Stimulated activated effector memory CD8-positive, alpha-beta T cell treated with anti-CD3 and anti-CD28 coated beads, Interleukin-12 subunit alpha, Interleukin-12 subunit beta, amount 100 ng/mL, for 72 hours (primary cell): Measurements from ENCODE around the gene SPATC1L.

Source experiments
- ATAC-seq: fragments of 150-1000 bp; cut with Tn5 transposase; 2 replicates; pipeline ENCODE4 v1.10.0; 2021
- DNase-seq, 2 donors: peaks; one replicate each; pipeline ENCODE4 v3.0.0; 2021 to 2022; ENCODE audit warnings: low spot score in 2 of 2
- H3K27ac Mint-ChIP-seq: one replicate; pipeline ENCODE4 v1.8.0; 2022; ENCODE audit warnings: mild to moderate bottlenecking, mixed read lengths
- H3K36me3 Mint-ChIP-seq: one replicate; pipeline ENCODE4 v1.8.0; 2022; ENCODE audit warnings: mild to moderate bottlenecking, mixed read lengths
- H3K4me1 Mint-ChIP-seq: one replicate; pipeline ENCODE4 v1.8.0; 2022; ENCODE audit warnings: mixed read lengths
- H3K4me3 Mint-ChIP-seq: one replicate; pipeline ENCODE4 v1.8.0; 2022; ENCODE audit warnings: mild to moderate bottlenecking, mixed read lengths
- H3K9me3 Mint-ChIP-seq: one replicate; pipeline ENCODE4 v1.8.0; 2022; ENCODE audit warnings: mixed read lengths

Gene SPATC1L

DNA sequence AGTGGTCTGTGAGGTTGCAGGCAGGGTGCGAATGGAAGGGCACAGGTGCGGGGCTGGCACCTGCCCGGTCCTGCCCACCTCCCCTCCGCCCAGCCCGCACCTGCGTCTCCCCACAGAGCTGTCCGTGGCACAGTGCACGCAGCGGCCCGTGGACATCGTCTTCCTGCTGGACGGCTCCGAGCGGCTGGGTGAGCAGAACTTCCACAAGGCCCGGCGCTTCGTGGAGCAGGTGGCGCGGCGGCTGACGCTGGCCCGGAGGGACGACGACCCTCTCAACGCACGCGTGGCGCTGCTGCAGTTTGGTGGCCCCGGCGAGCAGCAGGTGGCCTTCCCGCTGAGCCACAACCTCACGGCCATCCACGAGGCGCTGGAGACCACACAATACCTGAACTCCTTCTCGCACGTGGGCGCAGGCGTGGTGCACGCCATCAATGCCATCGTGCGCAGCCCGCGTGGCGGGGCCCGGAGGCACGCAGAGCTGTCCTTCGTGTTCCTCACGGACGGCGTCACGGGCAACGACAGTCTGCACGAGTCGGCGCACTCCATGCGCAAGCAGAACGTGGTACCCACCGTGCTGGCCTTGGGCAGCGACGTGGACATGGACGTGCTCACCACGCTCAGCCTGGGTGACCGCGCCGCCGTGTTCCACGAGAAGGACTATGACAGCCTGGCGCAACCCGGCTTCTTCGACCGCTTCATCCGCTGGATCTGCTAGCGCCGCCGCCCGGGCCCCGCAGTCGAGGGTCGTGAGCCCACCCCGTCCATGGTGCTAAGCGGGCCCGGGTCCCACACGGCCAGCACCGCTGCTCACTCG, 52.2 kb downstream of the SPATC1L start:
- H3K27ac Mint-ChIP-seq, result no peak overlapping the region
- H3K36me3 Mint-ChIP-seq, result no peaks in the 10 kb centered on the region
- no peaks in the 10 kb centered on the region for H3K9me3 Mint-ChIP-seq
- DNase-seq (no peak), ATAC-seq (no peak)
- no peaks in the 10 kb centered on the region for H3K4me1 Mint-ChIP-seq
- no peak overlapping the region for H3K4me3 Mint-ChIP-seq

DNA sequence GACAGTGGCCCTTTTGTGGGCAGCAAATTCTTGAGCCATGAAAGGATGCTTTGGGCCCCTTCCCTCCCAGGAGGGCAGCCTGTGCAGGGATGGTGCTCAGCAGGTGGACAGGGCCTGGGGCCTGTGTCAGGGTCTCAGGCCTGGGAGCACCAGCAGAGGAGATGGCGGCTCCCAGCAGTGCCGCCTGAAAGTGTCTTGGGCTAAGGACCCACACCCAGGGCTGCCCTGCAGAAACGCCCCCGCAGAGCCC, 52.7 kb downstream of the SPATC1L start:
- Mint-ChIP-seq H3K27ac (no peak overlapping the region), H3K36me3 (no peaks in the 10 kb centered on the region), H3K9me3 (no peaks in the 10 kb centered on the region), H3K4me3 (no peak overlapping the region), H3K4me1 (no peaks in the 10 kb centered on the region)
- ATAC-seq (no peak), DNase-seq (no peak)

DNA sequence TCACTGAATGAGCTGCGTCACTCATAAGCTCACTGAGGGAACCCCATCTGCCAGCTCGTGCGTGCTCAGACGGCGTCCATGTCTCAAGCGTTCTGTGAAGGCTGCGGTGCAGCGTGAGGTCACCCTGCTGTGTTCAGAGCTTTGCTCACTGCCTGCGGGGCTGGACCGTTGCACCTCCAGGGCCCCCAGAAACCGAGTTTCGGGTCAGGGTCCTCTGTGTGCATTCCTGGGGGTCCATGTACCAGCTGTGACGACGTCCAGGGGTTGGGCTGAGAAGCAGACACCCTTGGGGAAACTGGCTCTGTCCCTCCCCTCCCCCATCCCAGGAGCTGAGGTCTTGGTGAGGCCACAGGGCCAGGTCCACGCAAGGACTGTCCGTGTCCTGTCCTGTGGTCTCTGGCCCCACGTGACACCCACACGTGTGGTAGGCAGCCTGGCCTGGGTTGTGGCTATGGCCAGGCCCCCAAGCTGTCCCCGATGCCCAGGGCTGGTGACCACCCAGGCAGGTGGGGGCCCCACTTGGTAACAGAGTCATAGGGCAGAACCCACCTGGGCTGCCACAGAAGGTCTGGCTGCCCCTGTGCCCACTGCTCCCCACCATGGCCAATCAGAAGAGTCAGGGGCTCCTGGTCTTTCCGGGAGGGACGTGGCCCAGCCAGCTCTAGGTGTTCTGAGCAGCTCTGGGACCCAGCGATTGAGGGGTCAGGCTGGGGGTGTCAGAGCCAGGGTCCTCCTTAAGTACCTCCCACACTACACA, 53.2 kb downstream of the SPATC1L start:
- Mint-ChIP-seq H3K9me3 (no peaks in the 10 kb centered on the region), H3K36me3 (no peaks in the 10 kb centered on the region), H3K4me1 (no peaks in the 10 kb centered on the region), H3K27ac (no peak overlapping the region), H3K4me3 (no peak overlapping the region)
- ATAC-seq (no peak), DNase-seq (no peak)

DNA sequence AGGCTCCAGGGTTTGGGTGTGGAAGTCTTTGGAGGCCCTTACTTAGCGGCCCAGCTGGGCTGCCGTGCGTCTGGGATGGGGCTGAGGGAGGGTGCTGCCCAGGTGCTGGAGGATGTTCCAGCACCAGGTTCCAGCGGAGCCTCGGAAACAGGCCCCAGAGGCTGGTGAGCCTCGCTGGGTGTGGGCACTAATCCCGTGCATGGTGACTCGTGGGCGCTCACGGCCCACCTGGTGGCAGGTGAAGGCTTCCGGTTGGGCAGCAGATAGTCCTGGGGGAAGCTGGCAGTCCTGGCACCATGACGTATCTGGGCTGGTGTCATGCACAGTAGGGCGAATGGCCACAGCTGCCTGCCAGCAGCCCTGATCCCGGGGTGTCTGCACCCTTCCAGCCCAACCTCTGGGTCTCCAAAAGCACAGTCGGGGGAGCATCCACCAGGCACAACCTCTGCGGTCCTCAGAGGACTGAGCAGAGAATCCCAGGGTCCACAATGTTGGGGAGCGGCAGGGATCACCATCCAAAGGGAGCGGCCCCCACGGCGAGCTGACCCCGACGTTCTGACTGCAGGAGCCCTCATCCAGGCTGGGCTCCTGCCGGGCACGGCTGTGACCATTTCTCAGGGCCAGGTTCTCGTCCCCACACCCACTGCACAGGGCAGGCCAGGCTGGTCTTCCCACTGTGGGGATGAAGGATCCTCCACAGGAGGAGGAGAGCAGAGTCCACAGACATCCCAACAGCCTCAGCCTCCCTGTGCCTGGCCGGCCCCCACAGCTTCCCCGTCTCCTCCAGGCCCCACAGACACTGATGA, 54.2 kb downstream of the SPATC1L start:
- H3K4me3 Mint-ChIP-seq, result no peak overlapping the region
- no peaks in the 10 kb centered on the region for H3K4me1 Mint-ChIP-seq
- H3K27ac Mint-ChIP-seq, result no peak overlapping the region
- ATAC-seq (no peak), DNase-seq (no peak)
- no peaks in the 10 kb centered on the region for H3K9me3 Mint-ChIP-seq
- no peaks in the 10 kb centered on the region for H3K36me3 Mint-ChIP-seq

DNA sequence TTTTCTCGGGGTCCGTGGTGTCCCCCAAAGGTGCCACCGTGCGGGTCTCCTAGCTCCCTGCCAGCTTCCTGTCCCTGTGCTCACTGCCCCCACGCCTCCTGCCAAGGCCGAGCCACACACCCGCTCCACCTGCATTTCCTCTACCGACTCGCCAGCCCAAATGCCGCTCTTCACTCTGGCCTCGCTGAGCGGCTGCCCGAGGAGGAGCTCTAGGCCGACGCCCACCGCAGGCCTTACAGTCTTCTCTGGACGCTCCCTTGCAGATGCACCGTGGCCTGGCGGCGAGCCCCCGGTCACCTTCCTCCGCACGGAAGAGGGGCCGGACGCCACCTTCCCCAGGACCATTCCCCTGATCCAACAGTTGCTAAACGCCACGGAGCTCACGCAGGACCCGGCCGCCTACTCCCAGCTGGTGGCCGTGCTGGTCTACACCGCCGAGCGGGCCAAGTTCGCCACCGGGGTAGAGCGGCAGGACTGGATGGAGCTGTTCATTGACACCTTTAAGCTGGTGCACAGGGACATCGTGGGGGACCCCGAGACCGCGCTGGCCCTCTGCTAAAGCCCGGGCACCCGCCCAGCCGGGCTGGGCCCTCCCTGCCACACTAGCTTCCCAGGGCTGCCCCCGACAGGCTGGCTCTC, 55.2 kb downstream of the SPATC1L start:
- DNase-seq, result no peak
- no peak for ATAC-seq
- no peaks in the 10 kb centered on the region for H3K4me1 Mint-ChIP-seq
- no peak overlapping the region for H3K27ac Mint-ChIP-seq
- H3K36me3 Mint-ChIP-seq, result peaks cover 3% of the 10 kb centered on the region
- no peaks in the 10 kb centered on the region for H3K9me3 Mint-ChIP-seq
- no peak overlapping the region for H3K4me3 Mint-ChIP-seq

DNA sequence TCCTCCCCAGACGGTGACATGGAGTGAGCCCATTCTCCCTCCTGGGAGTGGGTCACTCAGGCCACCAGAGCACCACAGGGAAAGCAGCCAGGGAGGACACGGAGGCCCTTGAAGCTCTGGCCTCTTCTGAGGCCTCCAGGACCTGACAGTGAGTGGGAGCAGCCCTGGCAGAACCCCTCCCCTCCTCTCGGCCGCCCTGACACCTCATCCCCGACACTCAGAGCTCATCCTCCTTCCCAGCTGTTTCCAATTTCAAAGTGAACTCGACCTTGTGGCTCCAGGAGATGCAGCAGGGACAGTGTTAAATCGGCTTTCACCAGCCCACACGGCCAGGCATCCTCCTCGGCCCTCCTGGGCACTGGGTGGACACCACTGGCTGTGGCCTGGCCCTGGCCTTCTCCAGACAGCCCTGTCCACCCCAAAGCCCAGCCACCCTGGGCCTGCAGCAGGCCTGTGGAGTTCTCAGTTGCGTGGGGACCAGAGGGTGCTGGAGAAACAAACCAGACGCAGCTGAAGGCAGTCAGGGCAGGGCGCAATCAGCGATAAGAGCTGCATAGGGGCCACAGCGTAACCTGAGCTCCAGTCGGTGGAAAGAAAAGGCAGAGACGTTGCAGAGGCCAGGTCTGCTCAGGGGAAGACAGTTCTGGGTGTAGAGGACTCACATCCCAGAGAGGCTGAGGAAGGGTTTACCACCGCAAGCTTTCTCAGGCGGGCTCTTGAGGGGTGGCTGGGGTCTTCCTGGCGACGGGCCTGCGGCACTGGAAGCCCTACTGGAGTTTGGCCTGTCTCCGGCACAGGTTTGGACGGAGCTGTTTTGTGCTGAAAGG, 55.9 kb downstream of the SPATC1L start:
- H3K4me3 Mint-ChIP-seq, result no peak overlapping the region
- H3K36me3 Mint-ChIP-seq, result peaks cover 5% of the 10 kb centered on the region
- ATAC-seq (no peak), DNase-seq (no peak)
- H3K9me3 Mint-ChIP-seq, result no peaks in the 10 kb centered on the region
- no peaks in the 10 kb centered on the region for H3K4me1 Mint-ChIP-seq
- H3K27ac Mint-ChIP-seq, result no peak overlapping the region

DNA sequence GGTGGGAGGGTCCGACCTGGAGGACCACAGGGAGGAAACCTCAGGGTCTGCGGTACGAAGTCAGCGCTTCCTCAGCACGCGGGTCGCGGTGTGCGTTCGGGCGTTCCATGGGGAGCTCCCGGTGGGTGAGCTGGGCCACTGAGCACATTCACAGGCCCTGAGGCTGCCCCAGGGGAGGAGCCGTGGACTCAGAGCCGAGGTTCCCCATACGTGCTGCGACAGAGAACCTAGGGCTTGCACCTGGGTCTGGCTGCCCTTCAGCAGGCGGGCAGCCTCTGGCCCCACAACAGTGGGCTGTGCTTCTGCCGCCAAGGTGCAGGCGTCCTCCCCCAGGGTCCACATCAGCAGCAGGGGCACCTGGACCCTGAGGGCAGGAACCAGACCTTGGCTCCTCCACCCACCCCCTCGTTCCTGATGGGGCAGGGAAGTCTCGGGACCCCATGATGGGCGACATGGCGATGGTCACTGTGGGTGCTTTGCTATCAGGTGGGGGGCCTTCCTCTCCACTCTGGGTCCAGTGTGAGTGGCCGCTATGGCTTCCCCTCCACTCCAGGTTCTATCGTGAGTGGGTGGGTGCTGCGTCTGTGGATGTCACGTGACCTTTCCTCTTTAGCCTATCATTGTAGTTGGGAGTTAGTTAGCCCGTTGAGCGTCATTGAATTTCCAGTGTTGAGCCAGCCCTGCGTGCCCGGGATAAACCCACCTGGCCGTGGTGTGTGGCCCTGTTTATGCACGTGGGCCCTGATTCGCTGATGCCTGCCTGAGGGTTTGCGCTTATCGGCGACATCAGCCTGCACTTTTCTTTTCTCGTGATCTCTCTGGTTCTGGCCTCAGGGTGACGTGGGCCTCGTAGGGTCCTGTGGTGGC, 56.8 kb downstream of the SPATC1L start:
- DNase-seq (no peak), ATAC-seq (no peak)
- Mint-ChIP-seq H3K27ac (no peak overlapping the region), H3K36me3 (peaks cover 5% of the 10 kb centered on the region), H3K4me1 (no peaks in the 10 kb centered on the region), H3K9me3 (no peaks in the 10 kb centered on the region), H3K4me3 (no peak overlapping the region)

DNA sequence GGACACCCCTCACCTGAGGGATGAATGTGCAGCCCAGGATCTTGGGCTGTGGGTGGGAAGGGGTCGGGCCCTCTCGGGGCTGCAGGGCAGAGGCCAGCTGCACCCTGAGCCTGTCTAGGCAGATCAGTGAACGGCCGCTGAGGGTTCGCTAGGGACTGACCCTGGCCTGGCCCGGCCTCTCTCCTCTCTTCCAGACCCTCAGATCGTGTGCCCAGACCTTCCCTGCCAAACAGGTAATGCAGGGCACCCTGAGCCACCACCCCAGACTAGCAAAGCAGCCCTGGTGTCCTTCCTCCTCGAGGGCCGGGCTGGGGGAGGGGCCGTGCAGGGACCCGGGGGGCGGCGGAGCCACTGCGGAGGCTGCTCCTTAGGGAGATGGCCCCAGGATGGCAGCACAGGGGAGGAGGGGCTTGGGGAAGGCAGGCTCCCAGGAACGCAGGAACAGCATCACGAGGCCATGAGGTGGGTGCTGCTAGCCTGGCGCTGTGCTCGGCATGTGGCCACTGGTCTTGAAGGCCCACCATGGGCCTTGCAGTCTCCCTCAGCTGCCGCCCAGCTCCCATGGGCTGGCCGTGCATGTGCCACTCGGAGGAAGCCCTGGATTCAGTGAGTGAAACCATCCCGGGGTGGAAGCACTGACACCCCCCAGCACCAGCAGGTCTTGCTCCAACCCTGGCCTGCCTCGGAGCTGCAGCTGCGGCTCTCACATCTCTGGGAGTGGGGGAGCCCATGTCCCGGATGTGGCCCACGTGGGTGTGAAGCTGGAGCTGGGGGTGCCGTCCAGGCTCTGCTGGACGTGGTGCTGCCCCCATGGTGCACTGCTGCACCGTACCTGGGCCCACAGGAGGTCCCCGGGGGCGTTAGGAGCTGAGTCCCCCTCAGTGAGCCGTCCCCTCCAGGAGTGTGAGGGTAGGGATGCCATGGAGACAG, 57.7 kb downstream of the SPATC1L start:
- no peaks in the 10 kb centered on the region for H3K9me3 Mint-ChIP-seq
- no peak for DNase-seq
- H3K4me1 Mint-ChIP-seq, result no peaks in the 10 kb centered on the region
- no peak overlapping the region for H3K4me3 Mint-ChIP-seq
- ATAC-seq, result no peak
- no peak overlapping the region for H3K27ac Mint-ChIP-seq
- peaks cover 5% of the 10 kb centered on the region for H3K36me3 Mint-ChIP-seq

DNA sequence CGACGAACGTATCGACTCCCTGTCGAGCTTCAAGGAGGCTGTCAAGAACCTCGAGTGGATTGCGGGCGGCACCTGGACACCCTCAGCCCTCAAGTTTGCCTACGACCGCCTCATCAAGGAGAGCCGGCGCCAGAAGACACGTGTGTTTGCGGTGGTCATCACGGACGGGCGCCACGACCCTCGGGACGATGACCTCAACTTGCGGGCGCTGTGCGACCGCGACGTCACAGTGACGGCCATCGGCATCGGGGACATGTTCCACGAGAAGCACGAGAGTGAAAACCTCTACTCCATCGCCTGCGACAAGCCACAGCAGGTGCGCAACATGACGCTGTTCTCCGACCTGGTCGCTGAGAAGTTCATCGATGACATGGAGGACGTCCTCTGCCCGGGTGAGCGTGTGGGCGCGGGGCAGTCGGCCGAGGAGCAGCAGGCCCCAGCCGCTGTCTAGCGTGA, 58.4 kb downstream of the SPATC1L start:
- Mint-ChIP-seq H3K27ac (no peak overlapping the region), H3K9me3 (no peaks in the 10 kb centered on the region), H3K4me1 (no peaks in the 10 kb centered on the region), H3K4me3 (no peak overlapping the region), H3K36me3 (peaks cover 5% of the 10 kb centered on the region)
- no peak for DNase-seq
- no peak for ATAC-seq

DNA sequence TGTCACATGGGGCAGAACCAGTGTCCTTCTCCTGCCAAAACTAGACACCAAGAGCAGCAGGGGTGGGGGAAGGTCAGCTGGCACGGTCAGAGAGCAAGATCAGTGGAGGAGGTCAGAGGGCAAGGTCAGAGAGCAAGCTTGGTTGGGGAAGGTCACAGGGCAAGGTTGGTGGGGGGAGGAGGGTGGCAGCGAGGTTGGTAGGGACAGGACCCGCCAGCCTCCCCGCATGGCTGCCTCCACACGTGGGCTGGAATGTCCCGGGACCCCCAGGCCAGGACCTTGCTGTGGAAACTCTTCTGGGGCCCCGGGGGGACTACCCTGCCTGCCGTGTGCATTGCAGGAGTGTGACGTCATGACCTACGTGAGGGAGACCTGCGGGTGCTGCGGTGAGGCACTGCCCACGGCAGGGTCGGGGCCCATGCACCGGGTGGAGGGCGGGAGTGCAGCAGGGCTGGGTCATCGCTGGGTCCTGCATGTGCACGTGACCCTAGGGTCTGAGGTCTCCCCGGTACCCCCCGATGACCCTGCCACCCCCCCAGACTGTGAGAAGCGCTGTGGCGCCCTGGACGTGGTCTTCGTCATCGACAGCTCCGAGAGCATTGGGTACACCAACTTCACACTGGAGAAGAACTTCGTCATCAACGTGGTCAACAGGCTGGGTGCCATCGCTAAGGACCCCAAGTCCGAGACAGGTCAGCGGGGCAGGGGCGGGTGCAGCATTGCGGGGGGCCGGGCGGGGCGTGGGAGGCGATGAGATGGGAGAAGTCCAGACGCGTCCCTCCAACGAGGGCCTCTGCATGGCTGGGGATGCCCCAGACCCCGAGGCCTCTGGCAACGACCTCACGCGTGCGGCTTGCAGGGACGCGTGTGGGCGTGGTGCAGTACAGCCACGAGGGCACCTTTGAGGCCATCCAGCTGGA, 59.1 kb downstream of the SPATC1L start:
- no peak overlapping the region for H3K27ac Mint-ChIP-seq
- DNase-seq (no peak), ATAC-seq (no peak)
- peaks cover 5% of the 10 kb centered on the region for H3K36me3 Mint-ChIP-seq
- no peaks in the 10 kb centered on the region for H3K9me3 Mint-ChIP-seq
- H3K4me1 Mint-ChIP-seq, result no peaks in the 10 kb centered on the region
- no peak overlapping the region for H3K4me3 Mint-ChIP-seq

DNA sequence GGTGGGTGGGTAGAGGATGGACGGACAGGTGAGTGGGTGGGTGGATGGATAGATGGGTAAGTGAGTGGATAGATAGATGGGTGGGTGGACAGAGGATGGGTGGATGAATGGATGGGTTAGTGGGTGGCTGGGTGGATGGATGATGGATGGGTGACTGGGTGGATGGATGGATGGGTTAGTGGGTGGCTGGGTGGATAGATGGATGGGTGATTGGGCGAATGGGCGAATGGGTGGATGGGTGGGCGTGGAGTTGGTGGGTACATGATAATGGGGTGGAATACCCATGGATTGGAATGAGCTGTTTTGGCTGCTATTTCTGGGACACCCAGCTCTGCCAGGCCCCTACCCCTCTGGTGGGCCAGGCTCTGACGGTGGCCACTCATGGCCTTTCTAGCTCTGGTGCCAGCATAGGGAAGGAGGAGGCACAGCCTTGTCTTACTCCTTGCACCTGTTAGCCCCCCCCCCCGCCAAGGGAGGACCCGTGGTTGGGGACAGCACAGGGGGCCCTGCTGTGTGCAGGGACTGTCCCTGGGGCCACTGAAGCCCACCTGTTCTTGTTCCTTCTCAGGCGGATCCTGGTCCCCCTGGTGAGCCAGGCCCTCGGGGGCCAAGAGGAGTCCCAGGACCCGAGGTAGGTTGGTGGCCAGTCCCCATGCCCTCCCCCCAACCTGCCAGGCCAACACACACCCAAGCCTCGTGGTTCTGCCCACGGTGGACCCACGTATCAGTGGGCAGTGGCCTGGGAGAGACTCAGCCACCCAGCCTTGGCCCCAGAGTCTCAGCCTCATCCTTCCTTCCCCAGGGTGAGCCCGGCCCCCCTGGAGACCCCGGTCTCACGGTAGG, 60.0 kb downstream of the SPATC1L start:
- DNase-seq (no peak), ATAC-seq (no peak)
- Mint-ChIP-seq H3K9me3 (no peaks in the 10 kb centered on the region), H3K4me1 (no peaks in the 10 kb centered on the region), H3K36me3 (peaks cover 5% of the 10 kb centered on the region), H3K27ac (no peak overlapping the region), H3K4me3 (no peak overlapping the region)
